Activated T-cell treated with anti-CD3 and anti-CD28 coated beads for 4 hours (primary cell): ENCODE measurements around the gene ALOX15B.
"Not testable (repeated sequence)": the region's sequence is repeated elsewhere in the genome, so short reads cannot be mapped to it uniquely, and the experiment has no call there.

ENCODE experiments used
- DNase-seq: peaks from one replicate; pipeline ENCODE4 v3.0.0-alpha.2; 2020

Gene ALOX15B

GRCh38 chr17:8013731-8014557 is 24.9 kb upstream of the ALOX15B start:
- DNase-seq, result no peak

- DNase-seq, result no peak
Measured at GRCh38 chr17:8014558-8014850, 24.4 kb upstream of the ALOX15B start.

- no peak for DNase-seq
Measured at GRCh38 chr17:8015236-8015956, 23.5 kb upstream of the ALOX15B start.

- DNase-seq, result no peak
Measured at GRCh38 chr17:8015957-8016631, 22.8 kb upstream of the ALOX15B start.

- peak; percentile 14 for DNase-seq
Measured at GRCh38 chr17:8016632-8017424, 22.0 kb upstream of the ALOX15B start.

GRCh38 chr17:8018436-8018835 is 20.4 kb upstream of the ALOX15B start:
- no peak for DNase-seq

- no peak for DNase-seq
Measured at GRCh38 chr17:8019166-8019565, 19.7 kb upstream of the ALOX15B start.

GRCh38 chr17:8019665-8020650 is 18.9 kb upstream of the ALOX15B start:
- no peak for DNase-seq

- DNase-seq, result no peak
Measured at GRCh38 chr17:8020776-8021564, 17.9 kb upstream of the ALOX15B start.

GRCh38 chr17:8021565-8022359 is 17.1 kb upstream of the ALOX15B start:
- DNase-seq, result no peak

GRCh38 chr17:8022360-8023003 is 16.4 kb upstream of the ALOX15B start:
- no peak for DNase-seq

GRCh38 chr17:8024161-8024560 is 14.7 kb upstream of the ALOX15B start:
- DNase-seq, result not testable (repeated sequence)

GRCh38 chr17:8025176-8025911 is 13.5 kb upstream of the ALOX15B start:
- no peak for DNase-seq

- DNase-seq, result no peak
Measured at GRCh38 chr17:8029121-8029520, 9.7 kb upstream of the ALOX15B start.

- no peak for DNase-seq
Measured at GRCh38 chr17:8031261-8031661, 7.6 kb upstream of the ALOX15B start.

- no peak for DNase-seq
Measured at GRCh38 chr17:8031950-8032349, 6.9 kb upstream of the ALOX15B start.

GRCh38 chr17:8032442-8032841 is 6.4 kb upstream of the ALOX15B start:
- DNase-seq, result no peak

- no peak for DNase-seq
Measured at GRCh38 chr17:8039611-8040168, 831 bp downstream of the ALOX15B start.
